Fibroblast of villous mesenchyme (primary cell): ENCODE data around the gene RBX1. TPM values are rescaled to one million over a fixed set of nuclear protein-coding genes. Genes with fewer than 3 reads are reported as not detected.

Experiments
- DNase-seq: peaks from one replicate; pipeline ENCODE4 v3.0.0-alpha.2; 2010; ENCODE audit warnings: low read depth
- H3K4me3 ChIP-seq: 2 replicates; pipeline ENCODE4 v1.5.1; 2011; ENCODE audit warnings: low read depth, mild to moderate bottlenecking, low read length
- total RNA-seq: library from RNA; depleted of rRNA; stranded (reverse); fragments of >200 nt; gene quantifications from 2 replicates; pipeline ENCODE4 v1.2.3, GENCODE V29; 2012
- TF ChIP-seq, protein P1 (sequence below): IDR thresholded peaks from 2 replicates; pipeline ENCODE4 v1.5.1; 2012; ENCODE audit warnings: low read depth, mild to moderate bottlenecking, low read length; ENCODE audit not compliant: insufficient read depth

RBX1 gene
- total RNA-seq, 1 donor: 54.4 TPM

DNA sequence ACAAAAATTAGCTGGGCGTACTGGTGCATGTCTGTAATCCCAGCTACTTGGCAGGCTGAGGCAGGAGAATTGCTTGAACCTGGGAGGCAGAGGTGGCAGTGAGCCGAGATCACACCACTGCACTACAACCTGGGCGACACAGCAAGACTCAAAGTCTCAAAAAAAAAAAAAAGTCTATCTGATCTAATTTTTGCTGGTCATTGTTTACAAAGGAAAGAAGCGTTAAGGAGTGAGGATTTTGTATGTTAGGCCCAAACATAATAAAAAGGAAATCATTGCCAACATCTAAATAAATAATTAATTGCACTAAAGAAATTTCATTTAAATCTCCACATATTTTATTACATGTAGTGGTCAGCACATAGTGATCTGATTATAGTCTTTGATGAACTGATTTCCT is 2.9 kb downstream of the RBX1 start:
- DNase-seq: no peak
- no peak overlapping the region for H3K4me3 ChIP-seq
- TF ChIP-seq, protein P1, sequence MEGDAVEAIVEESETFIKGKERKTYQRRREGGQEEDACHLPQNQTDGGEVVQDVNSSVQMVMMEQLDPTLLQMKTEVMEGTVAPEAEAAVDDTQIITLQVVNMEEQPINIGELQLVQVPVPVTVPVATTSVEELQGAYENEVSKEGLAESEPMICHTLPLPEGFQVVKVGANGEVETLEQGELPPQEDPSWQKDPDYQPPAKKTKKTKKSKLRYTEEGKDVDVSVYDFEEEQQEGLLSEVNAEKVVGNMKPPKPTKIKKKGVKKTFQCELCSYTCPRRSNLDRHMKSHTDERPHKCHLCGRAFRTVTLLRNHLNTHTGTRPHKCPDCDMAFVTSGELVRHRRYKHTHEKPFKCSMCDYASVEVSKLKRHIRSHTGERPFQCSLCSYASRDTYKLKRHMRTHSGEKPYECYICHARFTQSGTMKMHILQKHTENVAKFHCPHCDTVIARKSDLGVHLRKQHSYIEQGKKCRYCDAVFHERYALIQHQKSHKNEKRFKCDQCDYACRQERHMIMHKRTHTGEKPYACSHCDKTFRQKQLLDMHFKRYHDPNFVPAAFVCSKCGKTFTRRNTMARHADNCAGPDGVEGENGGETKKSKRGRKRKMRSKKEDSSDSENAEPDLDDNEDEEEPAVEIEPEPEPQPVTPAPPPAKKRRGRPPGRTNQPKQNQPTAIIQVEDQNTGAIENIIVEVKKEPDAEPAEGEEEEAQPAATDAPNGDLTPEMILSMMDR: no peak

DNA sequence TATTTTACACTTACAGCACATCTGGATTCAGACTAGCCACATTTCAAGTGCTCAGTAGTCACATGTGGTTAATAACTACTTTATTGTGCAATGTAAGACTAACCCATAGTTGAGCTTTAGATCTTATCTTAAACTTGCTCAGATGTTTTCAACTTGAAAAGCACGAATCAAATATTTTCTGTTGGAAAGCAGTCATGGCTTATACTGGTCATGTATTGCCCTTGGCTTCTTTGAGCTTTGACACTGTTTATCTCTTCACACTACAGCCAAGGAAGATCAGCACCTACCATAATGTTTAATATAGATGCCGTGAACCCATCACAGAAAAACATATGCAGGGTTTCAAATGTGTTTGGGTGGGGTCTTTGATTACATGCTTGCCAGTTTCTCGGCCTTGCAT is 4.4 kb downstream of the RBX1 start:
- peak; percentile 89 for DNase-seq
- TF ChIP-seq, protein P1: no peak

DNA sequence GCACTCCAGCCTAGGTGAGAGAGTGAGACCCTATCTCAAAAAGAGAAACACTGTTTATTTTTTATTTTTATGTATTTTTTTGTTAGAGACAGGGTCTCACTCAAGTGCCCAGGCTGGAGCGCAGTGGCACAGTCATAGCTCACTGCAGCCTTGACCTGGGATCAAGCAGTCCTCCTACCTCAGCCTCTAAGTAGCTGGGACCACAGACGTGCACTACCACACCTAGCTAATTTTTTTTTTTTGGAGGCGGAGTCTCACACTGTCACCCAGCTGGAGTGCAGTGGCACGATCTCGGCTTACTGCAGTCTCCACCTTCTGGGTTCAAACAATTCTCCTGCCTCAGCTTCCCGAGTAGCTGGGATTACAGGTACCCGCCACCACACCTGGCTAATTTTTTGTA is 6.4 kb downstream of the RBX1 start:
- DNase-seq: no peak
- no peak overlapping the region for H3K4me3 ChIP-seq
- TF ChIP-seq, protein P1: no peak

More for the DNA sequence above, 4.4 kb downstream of the RBX1 start:
- H3K4me3 ChIP-seq: no peak overlapping the region

DNA sequence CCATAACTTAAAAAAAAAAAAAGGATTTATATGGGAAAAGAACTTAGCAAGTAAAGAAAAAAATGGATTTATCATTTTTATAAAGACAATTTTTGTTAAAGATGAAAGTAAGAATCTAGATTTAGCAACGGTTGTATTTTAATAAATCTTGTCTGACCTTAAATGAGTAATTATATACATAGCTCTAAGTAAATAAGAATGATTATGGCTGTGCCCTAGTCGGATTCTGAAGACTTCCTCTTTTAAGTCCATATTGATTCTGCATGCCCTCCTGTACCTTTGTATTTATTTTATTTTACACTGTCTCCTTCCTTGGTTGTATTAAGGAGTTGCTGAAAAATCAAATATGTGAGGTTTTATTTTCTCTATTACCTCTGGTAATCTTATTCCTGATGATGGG is 7.1 kb downstream of the RBX1 start:
- DNase-seq: no peak
- no peak overlapping the region for H3K4me3 ChIP-seq
- TF ChIP-seq, protein P1: no peak

DNA sequence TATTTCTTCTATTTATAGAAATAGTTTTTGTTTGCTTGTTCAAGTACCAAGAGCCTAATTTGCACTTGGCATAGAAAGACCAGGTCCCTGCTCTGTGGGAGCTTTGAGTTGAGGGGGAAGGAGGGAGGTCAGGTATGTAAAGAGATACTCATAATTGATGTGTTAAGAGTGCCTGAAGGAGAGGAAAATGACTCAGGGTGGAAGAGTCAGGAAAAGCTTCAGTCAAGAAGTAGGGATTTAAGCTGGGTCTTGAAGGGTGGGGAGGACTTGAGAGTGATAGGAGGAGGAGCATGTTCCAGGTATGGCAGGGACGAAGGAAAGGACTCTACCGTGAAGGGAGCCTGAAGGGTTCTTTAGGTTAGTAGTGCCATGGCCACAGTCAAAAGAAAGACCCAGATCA is 9.0 kb downstream of the RBX1 start:
- TF ChIP-seq, protein P1: no peak
- DNase-seq: no peak
- H3K4me3 ChIP-seq: no peak overlapping the region

DNA sequence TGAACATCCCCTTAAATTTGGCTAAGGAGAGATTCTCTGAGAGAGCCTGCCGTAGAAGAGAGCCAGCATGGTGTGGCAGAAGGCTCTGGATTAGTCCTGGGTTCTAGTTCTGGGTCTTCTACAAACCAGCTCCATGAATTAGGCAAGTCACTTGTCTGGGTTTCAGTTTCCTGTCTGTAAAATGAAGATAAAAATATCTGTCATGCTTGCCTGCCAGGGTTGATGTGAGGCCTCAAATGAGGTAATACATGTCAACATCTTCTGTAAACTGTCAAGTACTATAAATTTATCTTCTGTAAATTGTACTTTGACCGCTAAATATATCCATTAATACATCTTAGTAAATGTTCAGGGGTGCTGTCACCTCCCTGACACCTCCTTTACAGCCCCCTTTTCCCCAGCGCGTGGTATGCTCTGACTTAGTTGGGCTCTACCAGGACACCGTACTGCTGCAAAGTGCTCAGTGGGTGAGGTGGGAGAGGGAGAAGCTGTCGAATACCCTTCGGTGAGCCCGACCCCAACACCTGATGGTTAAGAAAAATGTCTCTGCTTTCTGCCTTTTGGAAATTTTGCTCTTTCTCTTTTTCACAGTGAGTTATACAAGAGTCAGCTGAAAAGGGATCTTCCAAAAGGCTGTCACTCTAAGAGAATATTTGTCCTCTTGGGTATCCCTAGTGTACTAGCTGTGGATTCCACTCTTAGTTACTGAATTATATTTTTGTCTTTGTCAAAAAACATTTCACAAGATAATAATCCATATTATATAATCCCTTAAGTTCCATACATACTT is 15.0 kb downstream of the RBX1 start:
- no peak for DNase-seq
- no peak overlapping the region for H3K4me3 ChIP-seq
- TF ChIP-seq, protein P1: no peak

DNA sequence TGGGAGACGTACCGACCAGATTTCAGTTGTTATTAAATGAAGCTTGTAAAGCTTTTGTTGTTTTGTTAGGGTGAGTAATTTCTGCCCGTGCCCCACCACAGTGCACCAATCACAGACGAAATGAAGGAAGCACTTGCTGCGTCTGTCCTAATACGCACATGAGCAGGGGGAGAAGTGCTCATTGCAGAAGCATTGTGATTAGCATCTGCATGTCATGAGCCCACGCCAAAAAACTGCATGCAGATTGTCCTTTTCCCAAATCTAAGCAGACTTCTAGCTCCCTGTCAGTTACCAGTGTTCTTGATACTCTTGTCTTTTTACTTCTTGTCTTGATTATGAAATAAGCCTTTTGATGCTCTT is 15.5 kb downstream of the RBX1 start:
- no peak for DNase-seq
- TF ChIP-seq, protein P1: no peak
- H3K4me3 ChIP-seq: no peak overlapping the region
